HAP-1 (cell line): ENCODE measurements around the gene RAB6A.
"Not testable (repeated sequence)": the region's sequence is repeated elsewhere in the genome, so short reads cannot be mapped to it uniquely, and the experiment has no call there.

Source experiments
- DNase-seq, 2 experiments: peaks; one replicate each; pipeline ENCODE4 v3.0.0-alpha.2; 2016 to 2020; ENCODE audit warnings: low spot score in 2 of 2
- H3K27me3 ChIP-seq: fragments of 250-450 bp; sonication (Bioruptor Pico); 2 replicates; pipeline ENCODE4 v1.5.1; 2020; ENCODE audit warnings: low read depth, mild to moderate bottlenecking, moderate library complexity
- H3K36me3 ChIP-seq: fragments of 250-450 bp; sonication (Bioruptor Pico); replicated peaks from 2 replicates; pipeline ENCODE4 v1.5.1; 2020; ENCODE audit warnings: mild to moderate bottlenecking
- H3K4me1 ChIP-seq: fragments of 250-450 bp; sonication (Bioruptor Pico); 2 replicates; pipeline ENCODE4 v1.5.1; 2020; ENCODE audit warnings: mild to moderate bottlenecking
- H3K4me3 ChIP-seq: fragments of 250-450 bp; sonication (Bioruptor Pico); 2 replicates; pipeline ENCODE4 v1.5.1; 2020; ENCODE audit warnings: mild to moderate bottlenecking, moderate library complexity
- H3K9me3 ChIP-seq: fragments of 250-450 bp; sonication (Bioruptor Pico); 2 replicates; pipeline ENCODE4 v1.5.1; 2020; ENCODE audit warnings: mild to moderate bottlenecking, moderate library complexity
- in situ Hi-C: fragments of 300-500 bp; cut with MboI; formaldehyde crosslinking; loops from 3 replicates; pipeline ENCODE4 v1.14.3; 2020; ENCODE audit warnings: low sequenced_read_pairs, inconsistent platforms, mixed read lengths

RAB6A gene

DNA sequence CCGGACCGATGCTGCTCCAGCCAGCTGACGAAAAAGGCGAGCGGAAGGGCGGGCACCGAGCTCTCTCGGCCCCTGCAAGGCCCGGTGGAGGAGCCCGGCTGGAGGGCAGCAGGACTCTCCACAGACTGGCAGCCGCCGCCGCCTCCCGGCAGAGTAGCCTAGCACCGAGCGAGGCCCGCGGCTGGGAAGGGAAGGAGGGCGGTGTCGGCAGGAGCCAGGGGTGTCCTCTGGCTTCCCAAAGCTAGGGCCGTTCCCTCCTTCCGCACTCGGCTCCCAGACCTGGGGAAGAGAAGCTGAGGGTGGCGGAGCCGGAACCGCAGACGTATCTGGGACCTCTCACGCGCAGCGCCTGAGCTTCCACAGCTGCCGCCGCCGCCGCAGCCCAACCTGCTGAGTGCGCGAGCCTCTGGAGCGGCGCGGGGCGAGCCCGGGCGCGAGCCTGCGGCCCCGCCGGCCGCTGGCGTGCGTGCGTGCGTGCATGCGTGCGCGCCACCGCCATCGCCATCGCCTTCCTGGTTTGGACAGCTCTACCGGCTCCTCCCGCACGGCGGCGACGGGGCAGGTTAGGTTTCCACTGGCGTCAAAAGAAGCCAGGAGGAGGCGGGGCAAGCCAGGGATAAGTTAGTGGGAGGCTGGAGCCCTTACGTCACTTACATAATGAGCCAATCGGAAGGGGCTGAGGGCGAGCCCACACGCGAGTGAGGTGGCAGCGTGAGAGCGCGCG lies at the start of gene RAB6A:
TSS of gene RAB6A (minus strand) at position 396 of the 724 bp plus-strand sequence. CDS start 439 bp downstream, outside the sequence.
- H3K36me3 ChIP-seq: no peaks in the 10 kb centered on the region
- no peaks in the 10 kb centered on the region for H3K27me3 ChIP-seq
- DNase-seq: peak; percentile 97 to 100
- H3K9me3 ChIP-seq: no peaks in the 10 kb centered on the region
- H3K4me1 ChIP-seq: peaks cover 23% of the 10 kb centered on the region
- in situ Hi-C loops: no loop called here
- peak within 1 kb of the TSS; percentile 70 for H3K4me3 ChIP-seq

- in situ Hi-C loops: no loop called here
- Histone ChIP-seq H3K36me3 (peaks cover 11% of the 10 kb centered on the region), H3K9me3 (no peaks in the 10 kb centered on the region), H3K27me3 (no peaks in the 10 kb centered on the region), H3K4me3 (no peak overlapping the region), H3K4me1 (no peaks in the 10 kb centered on the region)
- DNase-seq: no peak
Measured at GRCh38 chr11:73810637-73811036, 49.8 kb upstream of the RAB6A start.

GRCh38 chr11:73808052-73808451 lies 47.2 kb upstream of the RAB6A start:
- Histone ChIP-seq H3K36me3 (peaks cover 11% of the 10 kb centered on the region), H3K9me3 (no peaks in the 10 kb centered on the region), H3K27me3 (no peaks in the 10 kb centered on the region), H3K4me3 (no peak overlapping the region), H3K4me1 (no peaks in the 10 kb centered on the region)
- in situ Hi-C loops: no loop called here
- DNase-seq: no peak

GRCh38 chr11:73804712-73805111 lies 43.8 kb upstream of the RAB6A start:
- in situ Hi-C loops: no loop called here
- no peaks in the 10 kb centered on the region for H3K27me3 ChIP-seq
- H3K4me1 ChIP-seq: no peaks in the 10 kb centered on the region
- H3K9me3 ChIP-seq: no peaks in the 10 kb centered on the region
- no peak for DNase-seq
- no peak overlapping the region for H3K4me3 ChIP-seq
- peaks cover 11% of the 10 kb centered on the region for H3K36me3 ChIP-seq

GRCh38 chr11:73801136-73801535 lies 40.3 kb upstream of the RAB6A start:
- in situ Hi-C loops: no loop called here
- H3K9me3 ChIP-seq: no peaks in the 10 kb centered on the region
- no peaks in the 10 kb centered on the region for H3K4me1 ChIP-seq
- H3K27me3 ChIP-seq: no peaks in the 10 kb centered on the region
- H3K36me3 ChIP-seq: peaks cover 2% of the 10 kb centered on the region
- DNase-seq: no peak
- no peak overlapping the region for H3K4me3 ChIP-seq

DNA sequence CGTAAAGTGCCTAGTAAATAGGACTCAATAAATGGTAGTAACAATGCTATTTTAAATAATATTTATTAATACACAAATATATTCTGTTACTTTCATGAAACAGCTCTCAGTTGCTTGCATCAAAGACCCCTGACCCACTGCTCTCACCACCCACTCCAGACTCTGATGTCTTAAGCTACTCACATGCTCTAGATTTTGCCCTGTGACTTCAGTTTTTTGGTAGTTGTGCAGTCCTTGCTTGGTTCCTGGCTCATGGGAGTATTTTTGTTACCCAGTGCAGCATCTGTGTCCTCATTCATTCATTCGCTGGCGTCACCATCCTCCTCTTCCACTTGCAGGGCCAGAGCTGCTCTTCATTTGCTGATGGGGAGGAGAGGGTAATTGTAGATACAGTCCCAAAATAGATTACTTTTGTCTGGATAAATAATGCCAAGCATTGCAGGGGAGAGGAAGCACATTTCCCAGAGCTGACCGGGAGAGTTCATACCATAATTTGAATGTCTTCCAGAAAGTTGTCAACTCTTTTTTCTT lies 39.5 kb upstream of the RAB6A start:
- no peaks in the 10 kb centered on the region for H3K4me1 ChIP-seq
- in situ Hi-C loops: no loop called here
- H3K27me3 ChIP-seq: no peaks in the 10 kb centered on the region
- no peak for DNase-seq
- H3K36me3 ChIP-seq: no peaks in the 10 kb centered on the region; the same call in 1 of the 2 replicates
- H3K4me3 ChIP-seq: no peak overlapping the region
- no peaks in the 10 kb centered on the region for H3K9me3 ChIP-seq

GRCh38 chr11:73797457-73797856 lies 36.6 kb upstream of the RAB6A start:
- Histone ChIP-seq H3K27me3 (no peaks in the 10 kb centered on the region), H3K9me3 (no peaks in the 10 kb centered on the region), H3K4me3 (no peak overlapping the region), H3K36me3 (peaks cover 3% of the 10 kb centered on the region), H3K4me1 (no peaks in the 10 kb centered on the region)
- no peak for DNase-seq
- in situ Hi-C loops: no loop called here

DNA sequence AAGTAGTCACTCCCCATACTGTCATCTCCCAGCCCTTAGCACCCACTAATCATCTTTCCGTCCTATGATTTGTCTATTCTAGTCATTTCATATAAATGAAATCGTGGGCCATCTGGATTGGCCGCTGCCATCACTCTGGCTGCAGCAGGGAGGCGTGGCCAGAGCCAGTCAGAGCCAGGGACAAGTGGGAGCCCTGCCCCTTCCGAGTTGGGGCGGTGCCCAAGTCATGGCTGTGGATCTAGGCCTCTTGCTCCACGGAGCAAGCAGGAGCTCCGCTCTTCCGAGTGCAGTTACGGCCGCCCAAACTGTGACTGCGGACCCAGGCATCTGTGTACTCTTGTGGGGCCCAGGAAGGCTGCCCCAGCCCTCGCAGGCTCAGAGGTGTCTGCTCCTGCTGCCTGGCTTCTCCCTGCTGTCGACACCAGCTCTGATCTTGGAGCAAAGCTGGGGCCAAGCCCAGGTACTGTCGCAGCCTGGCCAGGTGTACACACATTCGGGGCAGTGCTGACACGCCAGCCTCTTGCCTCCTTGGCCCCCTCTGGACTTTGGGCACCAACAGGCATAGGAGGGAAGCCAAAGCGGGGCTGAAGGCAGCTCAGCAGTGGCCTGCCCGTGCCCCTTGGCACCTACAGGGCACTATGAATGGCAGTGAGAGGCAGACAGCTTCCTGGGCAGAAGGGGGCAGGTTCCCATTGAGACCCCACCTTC lies 35.2 kb upstream of the RAB6A start:
- peak in 1 of 2 experiments; percentile 48 for DNase-seq
- in situ Hi-C loops: no loop called here
- Histone ChIP-seq H3K4me1 (no peaks in the 10 kb centered on the region), H3K27me3 (no peaks in the 10 kb centered on the region), H3K36me3 (peaks cover 7% of the 10 kb centered on the region), H3K9me3 (no peaks in the 10 kb centered on the region), H3K4me3 (no peak overlapping the region)

- Histone ChIP-seq H3K4me3 (no peak overlapping the region), H3K27me3 (no peaks in the 10 kb centered on the region), H3K36me3 (peaks cover 7% of the 10 kb centered on the region), H3K4me1 (peaks cover 9% of the 10 kb centered on the region), H3K9me3 (no peaks in the 10 kb centered on the region)
- DNase-seq: no peak
- in situ Hi-C loops: no loop called here
Measured at GRCh38 chr11:73792584-73792983, 31.7 kb upstream of the RAB6A start.

- in situ Hi-C loops: no loop called here
- Histone ChIP-seq H3K36me3 (peaks cover 7% of the 10 kb centered on the region), H3K4me1 (peaks cover 14% of the 10 kb centered on the region), H3K27me3 (no peaks in the 10 kb centered on the region), H3K9me3 (no peaks in the 10 kb centered on the region), H3K4me3 (no peak overlapping the region)
- DNase-seq: no peak
Measured at GRCh38 chr11:73789279-73789670, 28.4 kb upstream of the RAB6A start.

DNA sequence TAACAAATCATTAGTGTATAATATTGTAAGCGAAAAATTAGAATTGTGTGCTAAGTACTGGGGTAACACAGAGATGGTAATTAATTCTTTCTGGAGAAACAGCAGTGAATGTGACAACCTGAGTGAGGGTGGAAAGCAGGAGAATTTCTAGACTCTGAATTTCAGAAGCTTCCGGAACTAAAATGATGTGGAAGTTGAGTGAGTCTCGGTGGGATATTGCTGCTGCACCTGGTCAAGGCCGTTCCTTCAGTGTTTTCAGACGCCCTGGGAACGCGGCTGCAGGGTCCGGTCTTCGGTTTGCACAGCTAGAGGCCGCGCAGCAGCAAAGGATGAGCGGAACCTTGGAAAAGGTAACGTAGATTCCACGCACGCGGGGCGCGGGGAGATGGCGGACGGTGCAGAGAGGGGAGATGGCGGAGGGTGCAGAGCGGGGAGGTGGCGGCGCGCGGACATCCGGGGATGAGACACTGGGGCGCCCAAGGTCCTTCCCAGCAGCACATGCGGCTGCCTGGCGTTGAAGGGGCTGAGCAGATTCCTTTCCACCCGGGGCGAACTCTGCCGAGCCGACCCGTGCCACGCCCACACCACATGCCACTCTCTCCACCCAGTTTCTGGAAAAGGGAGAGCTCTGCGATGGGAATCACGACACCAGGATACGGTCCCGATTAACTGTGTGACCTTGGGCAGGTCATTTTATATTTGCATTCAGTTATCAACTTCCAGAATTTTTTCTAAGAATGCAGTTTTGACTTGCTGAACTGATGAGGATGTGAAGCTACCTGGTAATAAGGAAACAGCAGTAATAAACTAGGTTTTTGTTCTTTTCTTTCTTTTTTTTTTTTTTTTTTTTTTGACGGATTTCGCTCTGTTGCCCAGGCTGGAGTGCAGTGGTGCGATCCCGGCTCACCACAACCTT lies 27.0 kb upstream of the RAB6A start, which contains the start of gene MRPL48:
TSS of gene MRPL48 (plus strand) at position 232 of the 916 bp plus-strand sequence. CDS start at position 330, 98 bp downstream.
- Histone ChIP-seq H3K36me3 (peaks cover 7% of the 10 kb centered on the region), H3K4me3 (peak within 1 kb of the TSS; percentile 84), H3K27me3 (no peaks in the 10 kb centered on the region), H3K9me3 (no peaks in the 10 kb centered on the region), H3K4me1 (peaks cover 14% of the 10 kb centered on the region)
- in situ Hi-C loops: no loop called here
- DNase-seq: peak; percentile 91 to 96

DNA sequence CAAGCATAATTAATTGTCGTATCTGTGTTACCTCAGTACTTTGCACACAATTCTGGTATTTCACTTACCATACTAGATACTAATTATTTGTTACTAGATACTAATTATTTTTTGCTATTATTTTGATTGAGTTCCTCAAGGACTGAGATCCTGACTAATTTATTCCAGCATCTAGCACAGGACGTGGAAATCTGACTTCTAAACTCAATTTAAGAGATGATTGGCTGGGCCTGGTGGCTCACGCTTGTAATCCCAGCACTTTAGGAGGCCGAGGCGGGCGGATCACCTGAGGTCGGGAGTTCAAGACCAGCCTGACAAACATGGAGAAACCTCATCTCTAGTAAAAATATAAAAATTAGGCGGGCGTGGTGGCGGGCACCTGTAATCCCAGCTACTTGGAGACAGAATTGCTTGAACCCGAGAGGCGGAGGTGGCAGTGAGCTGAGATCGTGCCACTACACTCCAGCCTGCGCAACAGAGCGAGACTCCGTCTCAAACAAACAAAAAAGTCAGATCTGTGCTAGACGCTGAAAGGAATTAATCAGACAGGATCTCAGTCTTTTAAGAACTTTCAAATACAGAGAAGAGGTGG lies 26.3 kb upstream of the RAB6A start:
- H3K27me3 ChIP-seq: no peaks in the 10 kb centered on the region
- DNase-seq: no peak
- peaks cover under 1% of the 10 kb centered on the region; the same call in 1 of the 2 replicates for H3K36me3 ChIP-seq
- peak overlapping the region; percentile 84 for H3K4me3 ChIP-seq
- in situ Hi-C loops: no loop called here
- H3K4me1 ChIP-seq: peaks cover 14% of the 10 kb centered on the region
- no peaks in the 10 kb centered on the region for H3K9me3 ChIP-seq

DNA sequence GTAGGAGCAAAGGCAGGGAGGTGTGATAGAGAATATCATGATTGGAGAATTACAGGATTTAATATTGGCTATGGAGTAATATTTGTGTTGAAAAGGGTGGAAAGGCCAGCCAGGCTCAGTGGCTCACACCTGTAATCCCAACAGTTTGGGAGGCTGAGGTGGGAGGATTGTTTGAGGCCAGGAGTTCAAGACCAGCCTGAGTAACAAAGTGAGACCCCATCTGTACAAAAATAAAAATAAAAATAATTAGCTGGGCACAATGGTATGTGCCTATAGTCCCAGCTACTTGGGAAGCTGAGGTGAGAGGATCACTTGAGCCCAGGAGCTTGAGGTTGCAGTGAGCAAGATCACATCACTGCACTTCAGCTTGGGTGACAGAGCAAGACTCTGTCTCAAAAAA lies 24.6 kb upstream of the RAB6A start:
- H3K9me3 ChIP-seq, in situ Hi-C loops, H3K27me3 ChIP-seq, H3K4me3 ChIP-seq, H3K36me3 ChIP-seq, DNase-seq: not testable (repeated sequence)
- peaks cover 14% of the 10 kb centered on the region for H3K4me1 ChIP-seq
